GM21447 (cell line): ENCODE results near the gene FHL1.

Source experiments
- ATAC-seq: cut with Tn5 transposase; IDR thresholded peaks from one replicate; pipeline ENCODE4 v1.9.1; 2021; ENCODE audit not compliant: unreplicated experiment

FHL1 gene

DNA sequence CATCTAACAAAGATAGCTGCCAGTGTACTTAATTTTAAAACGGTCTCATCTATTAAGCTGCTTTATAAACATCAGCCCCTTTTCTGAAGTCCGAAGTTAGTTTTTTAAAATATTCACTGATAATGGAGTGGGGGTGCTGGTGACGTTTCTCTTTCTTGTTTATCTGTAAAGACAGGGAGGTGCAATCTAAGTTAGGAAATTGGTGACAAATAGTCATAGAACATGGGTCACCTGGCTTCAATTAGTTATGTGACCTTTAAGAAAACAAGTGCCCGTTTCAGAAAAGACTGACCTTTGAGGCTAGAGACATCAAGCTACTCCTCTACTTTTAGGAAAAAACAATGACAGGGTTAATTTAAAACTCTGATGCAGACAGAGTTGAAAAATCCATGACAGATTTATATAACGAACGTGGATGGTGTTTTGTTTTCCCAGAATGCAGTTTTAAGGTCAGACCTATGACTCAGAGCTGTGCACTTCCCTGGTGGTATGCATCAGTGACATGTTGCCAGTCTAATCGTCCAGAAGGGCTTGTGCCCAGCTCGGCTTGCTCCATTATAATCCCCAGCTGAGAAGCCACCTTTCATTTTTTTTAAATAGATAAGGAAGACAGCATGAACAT is 38.2 kb downstream of the FHL1 start:
- no peak for ATAC-seq

DNA sequence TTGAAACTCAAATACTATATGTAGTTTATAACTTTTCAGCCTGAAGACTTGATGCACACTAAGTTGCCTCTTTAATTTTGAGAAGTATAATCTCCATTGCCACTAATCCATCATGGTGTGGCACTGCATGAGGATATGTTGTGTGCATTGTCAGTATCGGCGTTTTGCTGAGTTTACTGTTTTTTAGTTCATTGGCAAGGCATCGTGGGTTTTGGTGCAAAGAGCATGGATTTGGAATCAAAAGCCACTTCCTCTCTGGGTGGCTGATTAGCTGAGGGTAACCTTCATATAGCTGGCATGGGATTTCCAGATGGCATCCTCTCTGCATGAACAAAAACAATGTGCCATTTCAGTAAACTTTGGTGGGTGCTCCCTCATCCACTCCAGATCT is 38.7 kb downstream of the FHL1 start:
- no peak for ATAC-seq

DNA sequence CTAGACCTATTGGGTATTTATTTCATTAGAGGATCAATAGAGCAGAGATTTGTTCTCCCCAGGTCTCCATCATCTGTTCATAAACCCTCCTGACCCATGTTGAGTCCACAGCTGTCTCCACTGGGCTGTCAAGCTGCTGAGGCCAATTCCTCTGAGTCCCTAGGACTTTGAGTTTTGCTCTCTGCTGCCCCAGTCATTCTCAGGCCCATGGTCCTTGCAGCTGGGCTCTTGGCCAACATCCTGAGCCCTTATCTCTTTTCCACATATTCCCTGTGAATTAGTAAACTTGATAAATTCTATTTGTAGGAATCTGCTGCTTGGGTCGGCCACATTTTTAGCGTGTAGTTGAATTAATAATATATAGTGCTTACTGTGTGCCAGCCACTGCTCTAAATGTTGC is 41.9 kb downstream of the FHL1 start:
- no peak for ATAC-seq

DNA sequence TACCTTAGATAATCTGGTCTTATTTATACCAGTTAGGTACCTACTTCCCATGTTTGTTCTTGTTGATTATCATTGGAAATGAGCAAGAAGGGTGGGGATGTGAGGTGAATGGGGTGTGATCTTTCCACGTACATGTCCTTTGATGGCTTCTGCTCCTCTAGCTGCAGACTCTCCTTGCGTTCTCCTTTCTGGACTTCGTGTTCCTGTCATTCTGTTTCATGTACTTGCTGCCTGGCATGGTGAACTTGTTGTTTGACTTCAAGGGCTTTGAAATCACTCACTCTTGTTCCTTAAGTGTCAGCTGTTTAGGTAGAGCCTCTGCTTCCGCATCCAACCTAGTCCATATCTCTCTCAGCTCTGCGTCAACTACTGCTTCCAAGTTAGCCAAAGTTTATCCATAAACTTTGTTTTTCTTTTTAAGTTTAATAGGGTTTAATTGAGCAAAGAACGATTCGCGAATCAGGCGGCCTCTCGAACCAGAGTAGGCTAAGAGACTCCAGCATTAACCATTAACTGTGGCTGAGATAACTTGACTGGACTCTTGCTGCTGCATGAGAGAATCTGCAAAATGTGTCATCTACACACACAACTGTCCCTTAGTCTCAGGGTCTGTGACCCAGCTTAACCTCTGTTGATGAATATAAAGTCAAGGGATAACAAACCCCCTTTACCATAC is 42.8 kb downstream of the FHL1 start:
- ATAC-seq, result no peak

DNA sequence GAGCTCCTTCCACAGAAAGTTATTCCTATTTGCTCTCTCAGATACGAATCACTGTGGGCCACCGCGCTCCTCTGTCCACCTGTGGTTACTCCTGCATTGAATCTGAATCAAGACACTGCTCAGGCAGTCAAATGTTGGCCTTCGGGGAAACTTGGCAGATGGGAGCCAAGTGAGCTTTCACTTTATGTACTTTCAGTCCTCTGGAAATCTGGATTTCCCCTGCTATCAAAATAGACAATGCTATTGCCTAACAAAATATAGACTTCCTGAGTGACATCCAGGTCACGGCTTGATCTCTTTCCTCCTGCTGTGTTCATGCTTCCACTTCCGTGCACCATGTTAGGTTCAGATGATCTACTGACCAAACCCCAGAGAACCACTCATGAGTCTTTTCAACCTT is 43.8 kb downstream of the FHL1 start:
- no peak for ATAC-seq

DNA sequence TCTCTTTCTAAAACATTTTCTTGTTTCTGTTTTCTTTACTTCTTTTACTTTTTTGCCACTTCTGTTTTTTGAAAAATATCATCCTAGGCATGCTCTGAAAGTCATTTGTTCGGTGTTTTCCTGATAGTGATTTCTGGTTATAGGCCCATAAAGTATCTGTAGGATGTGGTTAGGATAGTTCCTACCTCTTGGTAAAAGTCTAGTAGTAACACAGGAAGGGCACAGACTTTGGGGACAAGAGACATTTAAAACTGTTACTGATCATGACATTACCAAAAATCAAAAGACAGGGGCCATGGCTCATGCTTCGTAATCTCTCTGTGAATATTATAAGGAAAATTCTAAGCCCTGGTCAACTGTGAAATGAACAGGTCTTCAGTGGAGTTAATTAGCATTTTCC is 44.8 kb downstream of the FHL1 start:
- ATAC-seq, result no peak

DNA sequence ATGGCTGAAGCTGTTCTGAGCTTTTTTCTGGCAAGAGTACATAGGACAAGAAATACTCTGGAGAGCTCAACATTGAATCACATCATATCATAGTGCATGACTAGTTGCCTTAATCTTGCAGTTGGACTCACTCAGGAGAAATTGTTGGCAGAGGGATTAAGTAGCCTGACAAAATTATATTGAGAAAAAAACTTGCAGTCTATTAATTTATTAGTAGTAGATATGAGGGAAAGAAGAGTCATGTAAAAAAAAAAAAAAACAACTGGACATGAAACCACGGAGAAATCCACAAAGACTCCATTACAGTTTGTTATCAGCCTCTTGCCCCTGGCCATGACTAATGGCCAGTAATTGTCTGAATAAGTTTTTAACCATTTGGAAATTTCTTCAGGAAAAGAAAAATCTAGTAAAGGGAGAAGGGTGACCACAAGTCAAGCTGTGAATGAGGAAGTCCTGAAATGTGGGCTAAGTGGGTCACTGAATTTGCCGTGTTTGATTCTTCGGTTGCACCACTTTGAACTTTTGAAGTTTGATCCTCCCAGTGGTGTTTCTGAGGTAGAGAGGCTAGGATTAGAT is 45.6 kb downstream of the FHL1 start:
- ATAC-seq, result no peak

DNA sequence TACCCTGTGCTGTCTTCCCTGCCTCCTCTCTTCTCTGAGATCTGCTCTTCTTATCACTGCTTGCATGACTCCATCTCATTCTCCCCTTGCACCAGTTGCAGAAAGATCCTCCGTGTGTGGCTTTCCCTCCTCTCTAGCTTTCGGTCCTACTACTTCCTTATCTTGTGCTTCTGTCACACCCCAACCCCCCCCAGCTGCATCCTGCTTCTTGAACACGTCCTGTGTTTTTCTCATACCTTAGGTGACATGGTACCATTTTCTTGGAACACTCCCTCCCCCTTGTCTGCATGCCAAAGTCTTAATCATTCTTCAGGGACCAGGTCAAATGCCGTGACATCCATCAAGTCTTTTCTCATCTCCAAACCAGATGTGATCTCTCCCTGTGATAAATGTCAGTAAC is 46.4 kb downstream of the FHL1 start:
- no peak for ATAC-seq

DNA sequence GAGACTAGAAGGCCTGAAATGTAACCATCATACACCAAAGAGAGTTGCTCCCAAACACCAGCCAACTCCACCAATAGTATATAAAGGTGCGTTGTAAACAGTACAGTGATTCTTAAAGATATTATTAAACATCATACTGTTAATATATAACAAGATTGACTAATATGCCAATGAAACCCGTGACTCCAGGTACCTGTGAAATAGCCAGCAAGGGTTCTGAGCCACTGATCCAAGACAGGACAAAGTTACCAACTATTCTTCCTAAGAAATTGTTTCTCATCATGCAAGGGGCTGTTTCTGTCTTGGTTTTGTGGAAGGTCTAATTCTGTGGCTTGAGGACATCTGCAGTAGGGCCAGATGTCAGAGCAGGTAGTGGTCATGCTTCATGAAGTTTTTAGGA is 47.2 kb downstream of the FHL1 start:
- ATAC-seq, result no peak

DNA sequence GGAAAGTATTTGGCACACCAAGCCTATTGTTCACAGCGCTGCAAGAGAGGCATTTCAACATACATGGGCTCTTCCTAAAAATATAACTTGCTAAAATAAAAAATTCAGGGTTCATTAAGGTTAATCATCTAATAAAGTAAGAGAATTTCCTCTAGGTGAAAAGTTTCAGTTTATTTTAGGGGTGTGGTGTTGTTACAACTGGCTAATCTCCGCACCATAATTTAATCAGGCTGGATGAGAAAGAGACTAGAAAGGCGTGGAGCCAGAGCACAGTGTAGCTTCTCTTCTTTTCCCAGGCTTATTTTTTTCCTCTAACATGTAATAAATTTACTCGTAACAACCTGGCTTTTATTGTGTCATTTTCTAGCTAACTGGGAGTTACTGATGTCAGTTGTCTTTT is 47.9 kb downstream of the FHL1 start:
- ATAC-seq, result no peak

DNA sequence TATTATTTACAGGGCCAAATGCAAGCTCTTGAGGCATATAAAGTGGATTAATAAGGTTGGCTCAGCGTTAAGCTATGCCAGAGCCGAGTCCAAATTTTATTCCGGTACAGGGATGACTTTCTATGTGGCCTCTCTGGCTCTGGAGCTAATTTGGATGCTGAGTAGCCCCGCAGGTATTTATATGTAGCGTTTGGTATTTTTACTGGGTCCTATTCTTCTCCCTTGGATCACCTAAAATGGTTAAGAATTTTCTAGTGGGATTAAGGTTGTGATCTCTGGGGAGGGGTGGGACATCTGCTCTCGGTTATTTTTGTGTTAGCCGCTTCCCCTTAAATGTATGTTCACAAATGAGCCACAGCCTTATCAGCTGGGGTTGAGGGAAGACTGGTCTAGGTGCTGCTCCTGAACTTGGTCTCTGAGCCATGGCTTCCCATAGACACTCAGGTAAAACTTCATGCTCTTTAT is 49.4 kb downstream of the FHL1 start:
- no peak for ATAC-seq

DNA sequence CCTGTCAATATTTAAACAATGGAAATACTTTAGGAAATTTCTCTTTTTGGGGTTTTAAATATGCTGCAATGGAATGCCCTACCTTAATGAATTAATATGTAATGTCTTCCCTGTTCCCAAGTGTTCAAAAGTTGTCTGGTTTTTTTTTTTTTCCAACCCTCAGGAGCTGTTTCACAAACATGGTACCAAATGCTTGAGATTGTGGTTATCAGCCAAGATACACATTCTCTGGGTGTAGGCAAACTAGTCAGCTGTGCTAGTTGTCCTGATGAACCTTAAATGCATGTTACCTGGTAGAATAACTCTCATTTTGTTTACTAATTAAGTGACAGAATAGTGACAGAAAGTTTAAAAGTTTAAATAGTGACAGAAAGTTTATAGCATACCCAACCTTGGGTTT is 50.7 kb downstream of the FHL1 start:
- no peak for ATAC-seq

DNA sequence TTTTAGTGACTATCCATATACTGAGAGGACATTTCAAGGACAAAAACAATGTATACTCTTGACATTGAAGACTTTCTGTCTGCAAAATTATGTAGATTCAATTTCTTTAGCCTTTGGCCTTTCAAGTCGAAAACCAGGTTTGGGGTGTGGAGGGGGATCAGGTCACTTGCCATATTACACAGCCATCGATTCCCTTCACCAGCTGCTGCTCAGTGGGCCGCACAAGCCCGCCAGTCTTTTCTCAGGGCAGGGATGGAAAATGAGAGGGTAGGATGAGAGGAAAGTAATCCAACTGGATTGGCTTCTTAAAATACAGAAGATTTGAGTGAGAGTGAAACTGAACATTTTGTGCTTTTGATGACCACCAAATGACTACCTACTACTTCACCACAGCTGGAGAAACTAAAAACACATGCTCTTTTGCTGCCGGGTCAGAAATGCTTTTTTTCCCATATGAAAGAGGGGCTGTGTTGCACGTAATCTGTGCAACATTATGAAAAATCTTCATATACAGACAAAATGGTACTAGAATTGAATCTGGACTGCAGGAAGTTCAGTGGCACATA is 51.4 kb downstream of the FHL1 start:
- ATAC-seq, result no peak

DNA sequence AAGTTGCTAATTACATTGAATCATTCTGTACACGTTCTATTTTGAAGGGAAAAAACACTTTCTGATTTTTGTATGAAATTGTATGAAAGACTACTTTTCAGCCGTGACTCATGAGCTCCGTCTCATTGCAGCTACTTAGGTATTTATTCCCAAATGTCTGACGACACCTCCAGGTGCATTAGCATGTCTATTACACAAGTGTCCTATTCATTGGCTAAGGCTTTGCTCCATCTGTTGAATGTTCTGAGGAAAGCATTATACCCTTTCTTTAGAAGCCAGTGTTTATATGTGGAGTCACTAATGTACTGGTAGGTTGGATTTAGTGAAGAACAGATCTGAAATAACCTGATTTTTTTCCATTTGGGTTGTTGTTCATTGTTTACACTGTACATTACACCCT is 52.0 kb downstream of the FHL1 start:
- ATAC-seq, result no peak

DNA sequence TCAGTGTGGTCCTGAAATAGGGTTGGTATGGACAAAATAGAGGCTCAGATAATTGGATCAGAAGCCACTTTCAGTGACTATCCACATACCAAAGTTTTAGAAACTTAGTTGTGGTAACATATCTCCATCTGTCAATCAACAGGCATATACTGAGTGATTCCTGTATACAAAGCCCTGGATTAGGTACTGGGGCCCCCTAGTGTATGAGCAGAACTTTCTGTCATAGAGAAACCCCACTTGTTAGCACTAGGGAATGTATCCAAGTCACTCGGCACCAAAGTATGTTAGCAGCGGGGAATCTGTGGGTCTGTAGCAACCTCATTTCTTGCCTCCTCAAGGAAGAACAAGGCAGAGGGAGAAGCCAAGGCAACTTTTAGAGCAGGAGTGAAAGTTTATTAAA is 53.1 kb downstream of the FHL1 start:
- no peak for ATAC-seq

DNA sequence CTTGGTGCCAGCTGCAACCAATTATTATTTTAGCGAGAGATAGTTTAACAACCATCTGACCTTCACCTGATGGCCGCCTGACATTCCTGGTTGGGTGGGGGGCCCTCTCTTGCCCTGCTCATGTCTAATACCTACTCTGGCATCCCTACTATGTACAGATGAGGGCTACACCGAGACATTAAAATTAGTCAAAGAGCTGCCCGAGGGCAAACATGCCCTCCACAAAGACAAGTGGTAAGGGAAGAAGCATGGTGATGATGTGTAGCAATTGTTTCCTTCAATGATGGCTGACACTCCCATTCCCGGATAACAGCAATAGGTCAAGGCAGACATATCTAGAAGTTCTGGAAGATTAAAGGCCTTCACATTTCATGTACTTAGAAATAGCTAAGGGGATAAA is 54.3 kb downstream of the FHL1 start:
- ATAC-seq, result no peak

DNA sequence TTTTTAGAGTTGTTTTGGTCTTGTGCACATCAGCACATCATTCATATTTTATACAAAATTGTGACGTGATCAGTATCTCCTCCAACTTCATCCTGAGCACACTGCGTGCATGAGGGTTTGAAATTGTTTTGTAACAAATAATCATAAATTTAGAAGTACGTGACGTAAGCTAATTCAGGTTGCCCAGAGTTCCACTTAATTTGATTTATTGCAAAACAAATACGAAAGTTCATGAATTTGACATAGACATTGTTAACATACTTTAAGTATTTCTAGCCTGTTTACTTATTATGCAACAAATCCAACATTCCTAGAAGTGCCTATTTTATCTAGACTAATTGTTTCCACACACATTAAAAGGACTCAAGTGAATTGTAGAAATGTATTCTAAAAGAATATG is 55.6 kb downstream of the FHL1 start:
- ATAC-seq, result no peak

DNA sequence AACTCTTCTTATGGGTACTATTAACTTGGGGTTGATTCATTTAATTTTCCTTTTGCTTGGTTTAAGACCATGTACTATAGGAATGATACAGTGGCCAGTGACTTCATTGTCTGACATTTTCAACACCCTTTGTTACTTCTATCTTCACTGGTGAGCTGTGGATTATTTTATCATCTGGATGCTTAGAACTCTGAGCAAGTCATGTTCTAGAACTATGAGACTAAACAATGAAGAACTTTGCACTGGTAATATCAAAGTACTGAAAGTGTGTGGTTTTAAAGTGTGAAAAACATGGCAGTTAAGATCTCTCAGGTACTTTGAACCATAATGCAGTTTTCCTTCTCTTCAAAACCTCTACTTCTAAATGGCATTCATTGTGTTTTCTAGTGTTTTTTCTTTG is 56.1 kb downstream of the FHL1 start:
- ATAC-seq, result no peak

DNA sequence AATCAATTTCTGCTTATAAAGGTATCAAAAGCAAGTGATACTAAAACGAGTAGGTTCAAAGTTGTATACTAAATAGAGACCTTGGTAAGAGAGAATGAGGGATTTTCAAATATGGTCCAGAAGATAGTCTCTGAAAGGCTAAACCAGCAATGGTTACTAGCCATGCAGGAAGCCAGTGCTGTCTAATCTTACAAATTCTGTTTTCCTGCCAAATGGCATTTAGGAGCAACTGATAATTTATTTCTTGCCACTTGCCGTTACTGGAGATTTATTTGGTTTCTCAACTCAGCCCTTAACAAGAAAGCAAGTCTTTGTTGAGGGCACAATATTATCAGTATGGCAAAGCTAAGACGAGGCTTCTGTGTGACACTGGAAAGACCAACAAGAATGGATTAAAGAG is 56.6 kb downstream of the FHL1 start:
- ATAC-seq, result no peak

DNA sequence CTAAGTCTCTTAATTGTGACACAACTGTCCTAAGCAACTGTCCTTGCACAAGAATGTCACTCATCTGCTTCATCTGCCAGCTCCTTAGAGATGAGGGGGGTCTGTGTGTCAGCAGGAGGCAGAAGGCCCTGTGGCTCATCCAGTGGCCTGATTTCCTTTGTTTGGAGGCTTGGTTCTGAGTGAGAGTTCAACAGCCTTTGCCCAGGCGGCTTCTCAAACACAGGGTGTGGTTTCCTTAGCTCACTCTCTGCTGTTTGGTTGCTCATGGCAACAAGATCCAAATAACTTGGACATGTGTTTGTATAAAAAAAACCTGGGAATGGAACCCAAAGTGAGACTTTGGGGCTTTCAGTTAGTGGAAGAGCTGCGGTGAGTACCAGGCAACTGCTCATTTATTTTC is 57.2 kb downstream of the FHL1 start:
- ATAC-seq, result no peak

DNA sequence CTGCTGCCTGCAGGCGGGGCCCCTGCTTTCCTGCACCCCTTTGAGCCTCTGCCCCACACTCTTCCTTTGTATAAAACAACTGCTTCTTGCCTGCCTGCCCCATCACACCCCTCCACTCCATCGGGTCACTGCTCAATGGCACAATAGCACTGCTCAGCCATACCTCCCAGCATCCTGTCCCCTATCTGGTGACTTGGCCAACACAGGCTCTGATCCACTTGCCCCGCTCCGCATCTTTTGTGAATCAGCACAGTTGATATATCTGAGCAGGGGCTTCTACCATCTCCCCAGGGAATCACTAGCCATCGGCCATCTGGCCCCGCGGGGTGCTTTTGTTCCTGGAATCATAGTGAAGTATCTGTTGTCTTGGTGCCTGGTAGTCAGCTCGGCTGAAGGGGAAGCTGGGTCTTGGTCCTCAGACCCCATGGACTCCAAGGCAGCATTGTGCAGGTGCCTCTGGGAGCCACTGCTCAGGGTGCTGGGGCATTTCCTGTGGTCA is 58.6 kb downstream of the FHL1 start:
- ATAC-seq, result no peak

DNA sequence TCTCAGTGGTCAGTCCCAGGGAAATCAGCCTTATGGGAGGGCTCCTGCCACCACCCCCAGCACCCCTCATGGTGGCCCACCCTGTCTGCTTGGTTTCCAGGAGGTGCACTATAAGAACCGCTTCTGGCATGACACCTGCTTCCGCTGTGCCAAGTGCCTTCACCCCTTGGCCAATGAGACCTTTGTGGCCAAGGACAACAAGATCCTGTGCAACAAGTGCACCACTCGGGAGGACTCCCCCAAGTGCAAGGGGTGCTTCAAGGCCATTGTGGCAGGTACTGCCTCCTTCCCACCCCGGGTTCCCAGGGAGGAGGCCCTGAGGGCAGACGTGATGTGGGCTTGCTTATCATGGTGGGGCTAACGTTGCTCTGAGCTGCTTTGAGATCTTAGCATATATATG is 59.6 kb downstream of the FHL1 start:
- ATAC-seq, result no peak
